ENCODE data around the gene CCDC92. TPM values are rescaled to one million over a fixed set of nuclear protein-coding genes. Genes with fewer than 3 reads are reported as not detected.

CCDC92 gene
- total RNA-seq, 1 experiment from 2014 or later = 16.8 TPM

DNA sequence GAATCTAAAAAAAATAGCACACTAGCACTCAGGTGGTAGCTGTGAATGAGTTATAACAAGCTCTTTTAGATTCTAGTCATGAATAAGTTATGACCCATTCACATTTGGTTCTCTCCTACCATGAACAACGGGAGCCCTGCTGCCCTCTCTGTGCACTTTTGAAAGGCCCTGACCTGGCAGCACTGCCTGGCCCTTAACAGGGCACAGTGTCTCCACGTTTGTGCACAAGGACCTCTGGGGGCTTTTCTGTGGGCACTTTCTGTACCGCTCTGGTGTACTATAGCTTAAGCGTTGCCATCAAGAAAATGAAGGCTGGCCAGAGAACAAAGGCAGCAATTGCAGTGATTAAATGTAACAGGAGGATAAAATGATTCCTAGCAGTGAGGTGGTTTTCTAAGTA lies 21.2 kb downstream of the CCDC92 start:
- Mint-ChIP-seq H3K9me3 (ENCODE audit: unreplicated experiment) (no peaks in the 10 kb centered on the region), H3K36me3 (ENCODE audit: insufficient read depth, unreplicated experiment) (no peaks in the 10 kb centered on the region), H3K4me3 (ENCODE audit: unreplicated experiment) (no peak overlapping the region), H3K27me3 (ENCODE audit: insufficient read depth, unreplicated experiment) (no peaks in the 10 kb centered on the region), H3K4me1 (ENCODE audit: low read depth, unreplicated experiment) (no peaks in the 10 kb centered on the region), H3K27ac (ENCODE audit: unreplicated experiment) (no peak overlapping the region)
- Histone ChIP-seq H3K4me1 (peaks cover 12% of the 10 kb centered on the region), H3K36me3 (ENCODE audit: control insufficient read depth, insufficient read depth, low read length) (no peaks in the 10 kb centered on the region), H3K27me3 (replicated peaks; ENCODE audit: control insufficient read depth, insufficient read depth, low read length) (no peaks in the 10 kb centered on the region), H3K9me3 (no peaks in the 10 kb centered on the region), H3K4me3 (ENCODE audit: low read depth, low read length) (no peak overlapping the region)
- ChIA-PET CTCF (no interaction called here), POLR2A (no interaction called here)
- no TSS peak for BruUV-seq (replicated peaks)
- no peak for DNase-seq
- TF ChIP-seq, protein P1, sequence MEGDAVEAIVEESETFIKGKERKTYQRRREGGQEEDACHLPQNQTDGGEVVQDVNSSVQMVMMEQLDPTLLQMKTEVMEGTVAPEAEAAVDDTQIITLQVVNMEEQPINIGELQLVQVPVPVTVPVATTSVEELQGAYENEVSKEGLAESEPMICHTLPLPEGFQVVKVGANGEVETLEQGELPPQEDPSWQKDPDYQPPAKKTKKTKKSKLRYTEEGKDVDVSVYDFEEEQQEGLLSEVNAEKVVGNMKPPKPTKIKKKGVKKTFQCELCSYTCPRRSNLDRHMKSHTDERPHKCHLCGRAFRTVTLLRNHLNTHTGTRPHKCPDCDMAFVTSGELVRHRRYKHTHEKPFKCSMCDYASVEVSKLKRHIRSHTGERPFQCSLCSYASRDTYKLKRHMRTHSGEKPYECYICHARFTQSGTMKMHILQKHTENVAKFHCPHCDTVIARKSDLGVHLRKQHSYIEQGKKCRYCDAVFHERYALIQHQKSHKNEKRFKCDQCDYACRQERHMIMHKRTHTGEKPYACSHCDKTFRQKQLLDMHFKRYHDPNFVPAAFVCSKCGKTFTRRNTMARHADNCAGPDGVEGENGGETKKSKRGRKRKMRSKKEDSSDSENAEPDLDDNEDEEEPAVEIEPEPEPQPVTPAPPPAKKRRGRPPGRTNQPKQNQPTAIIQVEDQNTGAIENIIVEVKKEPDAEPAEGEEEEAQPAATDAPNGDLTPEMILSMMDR (IDR thresholded peaks at IDR 0.05; ENCODE audit: insufficient read depth in 1 of 2, low read depth in 1 of 2, low read length in 1 of 2, severe bottlenecking in 1 of 2, unreplicated experiment in 1 of 2) = no peak
- intact Hi-C loops (cut with micrococcal nuclease; ENCODE audit: unreplicated experiment) = no loop called here

DNA sequence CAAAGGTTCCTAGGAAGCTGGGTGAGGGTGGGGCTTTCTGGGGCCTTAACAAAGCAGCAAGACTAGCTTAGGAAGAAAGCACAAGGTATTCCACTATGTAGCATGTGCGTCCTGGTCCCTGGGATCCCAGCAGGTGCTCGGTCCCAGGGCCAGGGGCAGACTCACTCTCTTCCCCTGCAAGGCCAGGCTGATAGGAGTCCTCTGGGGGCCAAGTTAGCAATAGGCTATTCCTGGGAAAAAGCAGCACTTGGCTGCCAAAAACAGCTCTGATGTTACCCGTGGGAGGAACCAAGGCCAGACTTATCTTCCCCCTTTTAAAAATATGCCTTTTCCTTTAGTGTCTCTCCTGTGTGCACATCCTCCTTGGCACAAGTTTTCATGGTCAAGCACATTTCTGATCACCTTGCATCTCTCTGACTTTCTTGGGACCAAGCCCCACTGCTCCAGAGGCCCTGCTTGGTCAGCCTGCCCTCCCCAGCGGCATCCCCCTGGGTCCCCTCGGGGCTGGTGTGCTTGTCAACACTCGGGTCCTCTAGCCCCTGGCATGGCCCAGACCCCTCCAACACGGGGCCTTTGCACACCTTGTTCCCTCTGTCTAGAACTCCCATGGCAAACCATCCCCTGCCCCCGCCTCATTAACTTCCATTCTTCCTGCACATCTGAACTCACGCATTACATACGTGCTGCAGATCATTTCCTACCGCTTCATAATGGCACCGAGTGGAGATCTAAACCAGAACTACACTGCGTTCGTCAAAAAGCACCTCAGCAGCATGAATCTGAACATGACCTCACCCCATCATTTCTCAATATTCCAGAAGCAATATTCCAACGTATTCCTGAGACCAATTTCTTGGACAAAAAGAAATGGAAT lies 21.9 kb downstream of the CCDC92 start:
- Mint-ChIP-seq H3K27ac (ENCODE audit: unreplicated experiment) (no peak overlapping the region), H3K4me3 (ENCODE audit: unreplicated experiment) (no peak overlapping the region), H3K9me3 (ENCODE audit: unreplicated experiment) (no peaks in the 10 kb centered on the region), H3K36me3 (ENCODE audit: insufficient read depth, unreplicated experiment) (no peaks in the 10 kb centered on the region), H3K27me3 (ENCODE audit: insufficient read depth, unreplicated experiment) (no peaks in the 10 kb centered on the region), H3K4me1 (ENCODE audit: low read depth, unreplicated experiment) (no peaks in the 10 kb centered on the region)
- Histone ChIP-seq H3K36me3 (ENCODE audit: control insufficient read depth, insufficient read depth, low read length) (no peaks in the 10 kb centered on the region), H3K4me3 (ENCODE audit: low read depth, low read length) (no peak overlapping the region), H3K4me1 (peaks cover 12% of the 10 kb centered on the region), H3K27me3 (replicated peaks; ENCODE audit: control insufficient read depth, insufficient read depth, low read length) (no peaks in the 10 kb centered on the region), H3K9me3 (no peaks in the 10 kb centered on the region)
- BruUV-seq (replicated peaks) = no TSS peak
- DNase-seq = no peak
- ChIA-PET POLR2A (no interaction called here), CTCF (no interaction called here)
- TF ChIP-seq, protein P1 (IDR thresholded peaks at IDR 0.05; ENCODE audit: insufficient read depth in 1 of 2, low read depth in 1 of 2, low read length in 1 of 2, severe bottlenecking in 1 of 2, unreplicated experiment in 1 of 2) = no peak
- intact Hi-C loops (cut with micrococcal nuclease; ENCODE audit: unreplicated experiment) = no loop called here

DNA sequence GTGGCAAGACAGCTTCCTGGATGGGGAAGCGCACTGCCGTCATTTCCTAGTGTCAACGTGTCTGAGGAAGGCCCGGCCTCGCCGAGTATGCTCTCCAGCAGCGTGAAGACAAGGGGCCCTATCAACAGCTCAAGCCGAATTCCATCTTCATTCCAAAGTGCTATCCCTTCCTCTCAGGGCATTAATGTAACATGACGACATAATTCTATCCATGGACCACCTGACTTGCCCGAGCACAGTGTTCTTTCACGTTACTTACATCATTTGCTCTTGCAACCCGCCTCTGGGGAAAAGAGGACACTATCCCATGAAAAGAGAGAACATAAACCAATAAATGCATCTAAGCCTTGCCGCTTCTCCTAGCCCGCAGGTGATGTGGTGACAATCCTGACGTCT lies 22.9 kb downstream of the CCDC92 start:
- Mint-ChIP-seq H3K4me3 (ENCODE audit: unreplicated experiment) (no peak overlapping the region), H3K9me3 (ENCODE audit: unreplicated experiment) (no peaks in the 10 kb centered on the region), H3K4me1 (ENCODE audit: low read depth, unreplicated experiment) (no peaks in the 10 kb centered on the region), H3K27me3 (ENCODE audit: insufficient read depth, unreplicated experiment) (no peaks in the 10 kb centered on the region), H3K36me3 (ENCODE audit: insufficient read depth, unreplicated experiment) (no peaks in the 10 kb centered on the region), H3K27ac (ENCODE audit: unreplicated experiment) (no peak overlapping the region)
- Histone ChIP-seq H3K4me1 (peaks cover 12% of the 10 kb centered on the region), H3K27me3 (replicated peaks; ENCODE audit: control insufficient read depth, insufficient read depth, low read length) (no peaks in the 10 kb centered on the region), H3K4me3 (ENCODE audit: low read depth, low read length) (no peak overlapping the region), H3K36me3 (ENCODE audit: control insufficient read depth, insufficient read depth, low read length) (no peaks in the 10 kb centered on the region), H3K9me3 (no peaks in the 10 kb centered on the region)
- intact Hi-C loops (cut with micrococcal nuclease; ENCODE audit: unreplicated experiment) = no loop called here
- no peak for DNase-seq
- no TSS peak for BruUV-seq (replicated peaks)
- ChIA-PET CTCF (no interaction called here), POLR2A (no interaction called here)
- TF ChIP-seq, protein P1 (IDR thresholded peaks at IDR 0.05; ENCODE audit: insufficient read depth in 1 of 2, low read depth in 1 of 2, low read length in 1 of 2, severe bottlenecking in 1 of 2, unreplicated experiment in 1 of 2) = no peak
